ENCODE data around the gene NADSYN1. TPM values are rescaled to one million over a fixed set of nuclear protein-coding genes. Genes with fewer than 3 reads are reported as not detected.

The NADSYN1 gene
- total RNA-seq, 1 donor from 2014 or later = 27.7 TPM

GRCh38 chr11:71542879-71543777, 90.1 kb downstream of the NADSYN1 start:
- Histone ChIP-seq H3K27me3 (ENCODE audit: control insufficient read depth in 3 of 3, insufficient read depth in 3 of 3, low read length in 3 of 3) (peaks cover 0 to 5% (median 0%) of the 10 kb centered on the region in 3 donors), H3K36me3 (ENCODE audit: control insufficient read depth in 3 of 3, insufficient read depth in 3 of 3, low read length in 3 of 3) (no peaks in the 10 kb centered on the region), H3K4me3 (ENCODE audit: low read length in 3 of 3) (no peak overlapping the region), H3K4me1 (ENCODE audit: control insufficient read depth in 3 of 3, insufficient read depth in 3 of 3, low read length in 3 of 3) (no peaks in the 10 kb centered on the region), H3K27ac (ENCODE audit: low read depth, low read length) (no peak overlapping the region), H3K9me3 (ENCODE audit: control insufficient read depth in 3 of 3, low read length in 3 of 3) (no peaks in the 10 kb centered on the region), H3K9ac (ENCODE audit: low read depth in 1 of 3, low read length in 3 of 3) (no peak overlapping the region)

GRCh38 chr11:71543866-71544265, 90.9 kb downstream of the NADSYN1 start:
- Histone ChIP-seq H3K36me3 (ENCODE audit: control insufficient read depth in 3 of 3, insufficient read depth in 3 of 3, low read length in 3 of 3) (no peaks in the 10 kb centered on the region), H3K27ac (ENCODE audit: low read depth, low read length) (no peak overlapping the region), H3K27me3 (ENCODE audit: control insufficient read depth in 3 of 3, insufficient read depth in 3 of 3, low read length in 3 of 3) (peaks cover 0 to 5% (median 0%) of the 10 kb centered on the region in 3 donors), H3K9me3 (ENCODE audit: control insufficient read depth in 3 of 3, low read length in 3 of 3) (no peaks in the 10 kb centered on the region), H3K4me1 (ENCODE audit: control insufficient read depth in 3 of 3, insufficient read depth in 3 of 3, low read length in 3 of 3) (no peaks in the 10 kb centered on the region), H3K9ac (ENCODE audit: low read depth in 1 of 3, low read length in 3 of 3) (no peak overlapping the region), H3K4me3 (ENCODE audit: low read length in 3 of 3) (no peak overlapping the region)

- Histone ChIP-seq H3K4me1 (ENCODE audit: control insufficient read depth in 3 of 3, insufficient read depth in 3 of 3, low read length in 3 of 3) (no peaks in the 10 kb centered on the region), H3K27me3 (ENCODE audit: control insufficient read depth in 3 of 3, insufficient read depth in 3 of 3, low read length in 3 of 3) (peaks cover 0 to 5% (median 0%) of the 10 kb centered on the region in 3 donors), H3K9me3 (ENCODE audit: control insufficient read depth in 3 of 3, low read length in 3 of 3) (no peaks in the 10 kb centered on the region), H3K4me3 (ENCODE audit: low read length in 3 of 3) (no peak overlapping the region), H3K9ac (ENCODE audit: low read depth in 1 of 3, low read length in 3 of 3) (no peak overlapping the region), H3K27ac (ENCODE audit: low read depth, low read length) (no peak overlapping the region), H3K36me3 (ENCODE audit: control insufficient read depth in 3 of 3, insufficient read depth in 3 of 3, low read length in 3 of 3) (no peaks in the 10 kb centered on the region)
Observed at GRCh38 chr11:71544525-71545214, 91.7 kb downstream of the NADSYN1 start.

- Histone ChIP-seq H3K27ac (ENCODE audit: low read depth, low read length) (no peak overlapping the region), H3K4me3 (ENCODE audit: low read length in 3 of 3) (no peak overlapping the region), H3K9ac (ENCODE audit: low read depth in 1 of 3, low read length in 3 of 3) (no peak overlapping the region), H3K27me3 (ENCODE audit: control insufficient read depth in 3 of 3, insufficient read depth in 3 of 3, low read length in 3 of 3) (peaks cover 0 to 5% (median 0%) of the 10 kb centered on the region in 3 donors), H3K9me3 (ENCODE audit: control insufficient read depth in 3 of 3, low read length in 3 of 3) (no peaks in the 10 kb centered on the region), H3K4me1 (ENCODE audit: control insufficient read depth in 3 of 3, insufficient read depth in 3 of 3, low read length in 3 of 3) (no peaks in the 10 kb centered on the region), H3K36me3 (ENCODE audit: control insufficient read depth in 3 of 3, insufficient read depth in 3 of 3, low read length in 3 of 3) (no peaks in the 10 kb centered on the region)
Observed at GRCh38 chr11:71545405-71545966, 92.5 kb downstream of the NADSYN1 start.

- Histone ChIP-seq H3K27ac (ENCODE audit: low read depth, low read length) (no peak within 1 kb of the TSS), H3K9me3 (ENCODE audit: control insufficient read depth in 3 of 3, low read length in 3 of 3) (no peaks in the 10 kb centered on the region), H3K9ac (ENCODE audit: low read depth in 1 of 3, low read length in 3 of 3) (no peak within 1 kb of the TSS), H3K4me3 (ENCODE audit: low read length in 3 of 3) (no peak within 1 kb of the TSS), H3K27me3 (ENCODE audit: control insufficient read depth in 3 of 3, insufficient read depth in 3 of 3, low read length in 3 of 3) (peaks cover 0 to under 1% (median 0%) of the 10 kb centered on the region in 3 donors), H3K4me1 (ENCODE audit: control insufficient read depth in 3 of 3, insufficient read depth in 3 of 3, low read length in 3 of 3) (no peaks in the 10 kb centered on the region), H3K36me3 (ENCODE audit: control insufficient read depth in 3 of 3, insufficient read depth in 3 of 3, low read length in 3 of 3) (no peaks in the 10 kb centered on the region)
Observed at GRCh38 chr11:71548120-71548519, 95.1 kb downstream of the NADSYN1 start, which contains the start of gene KRTAP5-9. TSS of gene KRTAP5-9 (plus strand) at chr11:71548420. CDS start at chr11:71548658, 238 bp downstream.

- no peak overlapping the region for H3K4me3 ChIP-seq (ENCODE audit: low read length in 3 of 3)
- H3K4me1 ChIP-seq (ENCODE audit: control insufficient read depth in 3 of 3, insufficient read depth in 3 of 3, low read length in 3 of 3) = no peaks in the 10 kb centered on the region
- no peaks in the 10 kb centered on the region for H3K36me3 ChIP-seq (ENCODE audit: control insufficient read depth in 3 of 3, insufficient read depth in 3 of 3, low read length in 3 of 3)
Observed at GRCh38 chr11:71548716-71549151, 95.7 kb downstream of the NADSYN1 start.

More at GRCh38 chr11:71548716-71549151, 95.7 kb downstream of the NADSYN1 start:
- Histone ChIP-seq H3K9me3 (ENCODE audit: control insufficient read depth in 3 of 3, low read length in 3 of 3) (no peaks in the 10 kb centered on the region), H3K27me3 (ENCODE audit: control insufficient read depth in 3 of 3, insufficient read depth in 3 of 3, low read length in 3 of 3) (no peaks in the 10 kb centered on the region), H3K9ac (ENCODE audit: low read depth in 1 of 3, low read length in 3 of 3) (no peak overlapping the region), H3K27ac (ENCODE audit: low read depth, low read length) (no peak overlapping the region)

Small RNAs within 50 kb of the gene (small RNA-seq; reads per million reads assigned to genes)
- not detected for gene MIR6754

Other genes with a start within 250 kb of the NADSYN1 start
- gene SHANK2, start 200.6 kb upstream of the NADSYN1 start, total RNA-seq = 2.6 TPM
- gene DHCR7, start 4.8 kb upstream of the NADSYN1 start, total RNA-seq = 9.9 TPM
- gene KRTAP5-7, start 74.1 kb downstream of the NADSYN1 start, total RNA-seq = not detected
- not detected for gene KRTAP5-8, start 84.8 kb downstream of the NADSYN1 start, total RNA-seq
- gene KRTAP5-9, start 95.2 kb downstream of the NADSYN1 start, total RNA-seq = not detected
- not detected for gene KRTAP5-10, start 112.4 kb downstream of the NADSYN1 start, total RNA-seq
- not detected for gene KRTAP5-11, start 129.7 kb downstream of the NADSYN1 start, total RNA-seq